Right atrium auricular region (tissue), 2 donors: Measurements from ENCODE around the gene WDR70. TPM values are rescaled to one million over a fixed set of nuclear protein-coding genes. Genes with fewer than 3 reads are reported as not detected.
"Not testable (repeated sequence)": the region's sequence is repeated elsewhere in the genome, so short reads cannot be mapped to it uniquely, and the experiment has no call there.

Source experiments
- DNase-seq: peaks from one replicate; pipeline ENCODE4 v3.0.0-alpha.2; 2019; ENCODE audit warnings: low spot score
- H3K27ac ChIP-seq, 2 donors: fragments of 200-600 bp; sonication (generic); 1 replicate in 1 of 2; 2 replicates in 1 of 2; pipeline ENCODE4 v1.5.1; 2016 to 2019
- H3K27me3 ChIP-seq, 2 donors: fragments of 200-600 bp; sonication (generic); one replicate each; pipeline versions ENCODE4 v1.5.1 to v1.6.0; 2017 to 2019
- H3K36me3 ChIP-seq: fragments of 200-600 bp; sonication (generic); one replicate; pipeline ENCODE4 v1.5.1; 2016
- H3K4me1 ChIP-seq, 2 donors: fragments of 200-600 bp; sonication (generic); one replicate each; pipeline versions ENCODE4 v1.5.1 to v1.6.0; 2017 to 2019
- H3K4me3 ChIP-seq, 2 donors: fragments of 200-600 bp; sonication (generic); 1 replicate in 1 of 2; 2 replicates in 1 of 2; pipeline ENCODE4 v1.5.1; 2017 to 2019; ENCODE audit warnings: mild to moderate bottlenecking in 1 of 2, moderate library complexity in 1 of 2
- H3K9me3 ChIP-seq, 2 donors: fragments of 200-600 bp; sonication (generic); one replicate each; pipeline ENCODE4 v1.5.1; 2019
- CTCF ChIP-seq, 2 donors: fragments of 200-600 bp; sonication (generic); IDR thresholded peaks; one replicate each; pipeline ENCODE4 v1.5.1; 2019; ENCODE audit warnings: antibody characterized with exemption in 2 of 2
- total RNA-seq, 2 donors: library from RNA; depleted of rRNA; stranded (reverse); fragments of >200 nt; gene quantifications; one replicate each; pipeline ENCODE4 v1.1.0, GENCODE V29; 2016

Gene WDR70
- total RNA-seq, 2 donors from 2014 or later, result 8.2 to 12.2 TPM

DNA sequence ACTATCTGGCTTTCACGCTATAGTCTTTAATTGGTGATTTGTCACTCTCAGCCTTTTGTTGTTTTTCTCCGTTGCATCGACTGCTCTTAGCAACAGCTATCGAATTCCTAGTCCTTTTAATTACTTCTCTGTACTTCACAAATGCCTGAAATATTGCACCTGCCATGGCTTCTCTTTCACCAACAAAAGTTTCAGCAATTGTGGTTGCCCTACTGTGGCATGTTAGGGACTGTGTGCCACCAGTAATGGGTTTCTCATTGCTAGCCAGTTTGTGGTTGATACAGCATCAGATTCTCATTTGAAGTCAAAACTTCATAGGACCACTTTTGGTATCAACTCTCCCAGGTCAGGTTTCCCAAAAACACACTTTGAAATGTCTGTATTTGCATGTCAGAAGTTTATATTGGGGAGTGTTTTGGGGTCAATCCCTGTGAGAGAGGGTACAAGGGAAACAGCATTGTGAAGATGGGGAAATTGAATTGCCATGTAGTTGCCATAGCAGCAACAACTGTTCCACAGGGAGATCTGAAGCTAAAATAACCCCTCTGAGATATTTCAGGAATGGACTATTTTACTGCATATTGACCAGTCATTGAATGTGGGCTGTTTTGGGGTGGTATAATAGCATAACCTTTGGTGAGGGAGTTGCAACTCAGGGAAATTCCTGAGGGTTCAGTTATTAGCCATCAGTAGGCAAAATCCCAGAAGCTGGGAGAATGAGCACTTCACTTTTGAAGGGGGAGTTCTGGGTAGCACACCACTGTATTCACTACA lies 99.2 kb downstream of the WDR70 start:
- Histone ChIP-seq H3K9me3 (no peaks in the 10 kb centered on the region), H3K36me3 (peaks cover 18% of the 10 kb centered on the region), H3K27ac (no peak overlapping the region), H3K27me3 (no peaks in the 10 kb centered on the region), H3K4me3 (no peak overlapping the region), H3K4me1 (no peaks in the 10 kb centered on the region)
- TF ChIP-seq CTCF (IDR thresholded peaks at IDR 0.05), result no peak
- no peak for DNase-seq

GRCh38 chr5:37481395-37481794 lies 102.3 kb downstream of the WDR70 start:
- peaks cover 18% of the 10 kb centered on the region for H3K36me3 ChIP-seq
- H3K27ac ChIP-seq, H3K4me1 ChIP-seq, H3K4me3 ChIP-seq, DNase-seq, H3K9me3 ChIP-seq, H3K27me3 ChIP-seq: not testable (repeated sequence)

DNA sequence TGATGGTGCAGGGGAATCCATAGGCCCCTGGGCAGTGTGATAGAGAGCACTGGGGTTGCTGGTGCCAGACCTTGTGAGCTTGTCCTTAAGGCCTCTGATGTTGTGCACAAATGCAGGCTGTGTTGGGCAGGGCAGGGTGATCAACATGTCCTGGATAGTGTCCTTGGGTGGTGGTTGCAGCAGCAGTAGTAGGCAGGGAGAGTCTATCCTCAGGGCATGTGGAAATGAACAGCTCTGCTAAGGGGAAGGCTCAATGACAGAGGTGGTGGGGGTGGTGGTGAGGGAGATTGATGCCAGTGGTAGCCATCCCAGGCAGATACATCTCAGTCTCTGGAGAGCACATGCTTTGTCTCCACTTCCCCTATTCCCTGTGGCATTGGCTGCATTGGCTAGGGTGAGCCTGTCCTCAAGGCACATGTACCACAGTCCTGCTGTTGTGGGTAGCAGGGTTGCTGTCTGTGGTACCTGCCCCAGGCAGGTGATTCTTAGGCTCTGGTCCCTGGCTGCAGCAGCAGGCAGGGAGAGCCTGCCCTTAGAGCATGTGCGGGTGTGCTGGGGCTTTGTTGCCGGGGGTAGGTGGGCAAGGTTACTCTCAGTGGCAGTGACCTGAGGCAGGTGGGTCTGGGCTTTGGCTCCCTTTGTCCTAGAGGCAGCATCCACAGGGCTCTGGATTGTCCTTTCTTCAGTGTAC lies 111.1 kb downstream of the WDR70 start:
- no peaks in the 10 kb centered on the region for H3K36me3 ChIP-seq
- no peak for DNase-seq
- no peaks in the 10 kb centered on the region for H3K4me1 ChIP-seq
- no peak overlapping the region for H3K27ac ChIP-seq
- no peak overlapping the region for H3K4me3 ChIP-seq
- no peaks in the 10 kb centered on the region for H3K9me3 ChIP-seq
- no peaks in the 10 kb centered on the region for H3K27me3 ChIP-seq
- TF ChIP-seq CTCF (IDR thresholded peaks at IDR 0.05), result no peak

DNA sequence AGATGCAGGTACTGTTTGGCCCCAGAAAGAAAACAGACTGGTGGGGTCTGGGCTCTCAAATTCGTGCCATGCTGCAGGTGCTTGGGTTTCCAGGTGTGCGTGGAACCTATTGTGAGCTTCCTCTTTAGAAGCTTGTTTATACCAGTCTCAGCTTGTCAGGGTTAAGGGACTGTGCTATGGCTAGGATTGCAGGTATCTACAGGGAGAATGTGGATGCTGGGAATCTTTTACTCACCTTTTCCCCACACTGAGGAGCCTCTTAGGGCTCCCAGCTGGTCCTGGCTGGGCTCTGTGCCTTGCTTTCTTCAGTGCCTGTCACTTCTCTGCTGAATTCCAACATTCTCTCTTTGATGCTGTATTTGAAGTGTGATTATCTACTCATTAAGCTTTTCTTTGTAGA lies 111.8 kb downstream of the WDR70 start:
- no peak for TF ChIP-seq CTCF (IDR thresholded peaks at IDR 0.05)
- Histone ChIP-seq H3K27ac (no peak overlapping the region), H3K4me3 (no peak overlapping the region), H3K4me1 (no peaks in the 10 kb centered on the region), H3K36me3 (no peaks in the 10 kb centered on the region), H3K9me3 (no peaks in the 10 kb centered on the region), H3K27me3 (no peaks in the 10 kb centered on the region)
- no peak for DNase-seq

DNA sequence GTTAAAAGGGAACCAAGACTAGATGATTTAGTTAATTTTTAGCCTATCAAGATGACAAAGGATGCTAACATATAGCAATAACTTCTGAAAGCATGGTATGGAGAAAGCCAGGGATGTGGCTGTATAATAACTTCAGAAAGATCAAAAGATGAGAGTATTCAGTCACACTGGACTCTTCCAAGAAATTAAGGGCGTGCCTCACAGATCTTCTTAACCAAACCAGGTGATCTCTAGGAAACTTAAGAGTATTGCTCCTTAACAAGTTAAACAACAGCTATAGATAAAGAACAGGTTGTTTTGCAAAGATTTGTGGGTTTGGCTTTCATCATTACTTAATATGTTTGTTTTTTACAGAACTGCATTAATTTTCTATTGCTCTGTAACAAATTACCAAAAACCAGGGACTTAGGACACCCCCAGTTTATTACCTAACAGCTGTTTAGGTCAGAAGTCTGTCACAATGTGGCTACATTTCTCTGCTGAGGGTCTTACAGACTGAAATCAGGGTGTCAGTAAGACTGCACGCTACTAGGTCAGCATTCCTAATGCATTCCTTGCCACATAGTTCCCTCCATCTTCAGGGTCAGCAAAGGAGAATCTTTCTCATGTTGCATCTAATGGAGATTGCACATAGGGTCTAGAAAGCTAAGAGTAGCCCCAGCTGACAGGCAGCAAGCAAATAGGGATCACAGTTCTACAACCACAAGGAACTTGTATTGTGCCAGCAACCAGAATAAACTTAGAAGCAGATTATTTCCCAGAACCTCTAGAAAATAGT lies 113.8 kb downstream of the WDR70 start:
- DNase-seq, result no peak
- no peak for TF ChIP-seq CTCF (IDR thresholded peaks at IDR 0.05)
- no peaks in the 10 kb centered on the region for H3K9me3 ChIP-seq
- H3K36me3 ChIP-seq, result no peaks in the 10 kb centered on the region
- H3K4me3 ChIP-seq, result no peak overlapping the region
- no peaks in the 10 kb centered on the region for H3K4me1 ChIP-seq
- H3K27ac ChIP-seq, result no peak overlapping the region
- H3K27me3 ChIP-seq, result no peaks in the 10 kb centered on the region

DNA sequence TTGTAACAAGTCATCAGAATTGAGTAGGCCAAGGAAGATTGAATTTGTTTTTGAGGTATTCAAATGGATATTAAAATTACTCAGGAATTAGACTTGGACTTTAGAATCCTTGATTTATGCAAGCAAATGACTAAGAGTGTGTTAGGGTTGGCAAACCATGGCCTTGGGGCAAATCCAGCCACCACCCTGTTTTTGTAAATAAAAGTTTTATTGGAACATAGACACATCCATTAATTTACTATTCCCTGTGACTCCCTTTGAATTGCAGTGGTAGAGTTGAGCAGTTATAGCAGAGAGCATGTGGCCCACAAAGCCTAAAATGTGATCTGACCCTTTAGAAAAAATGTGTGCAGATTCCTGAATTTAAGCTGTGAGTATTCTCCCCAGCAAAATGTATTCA lies 115.6 kb downstream of the WDR70 start:
- H3K4me3 ChIP-seq, result no peak overlapping the region

More for the DNA sequence above, 115.6 kb downstream of the WDR70 start:
- no peaks in the 10 kb centered on the region for H3K4me1 ChIP-seq
- no peak for TF ChIP-seq CTCF (IDR thresholded peaks at IDR 0.05)
- H3K27me3 ChIP-seq, result no peaks in the 10 kb centered on the region
- H3K27ac ChIP-seq, result no peak overlapping the region
- no peaks in the 10 kb centered on the region for H3K36me3 ChIP-seq
- H3K9me3 ChIP-seq, result no peaks in the 10 kb centered on the region
- no peak for DNase-seq
